Stimulated activated CD8-positive, alpha-beta memory T cell treated with anti-CD3 and anti-CD28 coated beads, Interleukin-4, amount 100 ng/mL, for 48 hours (primary cell): ENCODE data around the gene GFI1.
"Not testable (repeated sequence)": the region's sequence is repeated elsewhere in the genome, so short reads cannot be mapped to it uniquely, and the experiment has no call there.

Experiments
- DNase-seq: peaks from one replicate; pipeline ENCODE4 v3.0.0-alpha.2; 2020

Gene GFI1

DNA sequence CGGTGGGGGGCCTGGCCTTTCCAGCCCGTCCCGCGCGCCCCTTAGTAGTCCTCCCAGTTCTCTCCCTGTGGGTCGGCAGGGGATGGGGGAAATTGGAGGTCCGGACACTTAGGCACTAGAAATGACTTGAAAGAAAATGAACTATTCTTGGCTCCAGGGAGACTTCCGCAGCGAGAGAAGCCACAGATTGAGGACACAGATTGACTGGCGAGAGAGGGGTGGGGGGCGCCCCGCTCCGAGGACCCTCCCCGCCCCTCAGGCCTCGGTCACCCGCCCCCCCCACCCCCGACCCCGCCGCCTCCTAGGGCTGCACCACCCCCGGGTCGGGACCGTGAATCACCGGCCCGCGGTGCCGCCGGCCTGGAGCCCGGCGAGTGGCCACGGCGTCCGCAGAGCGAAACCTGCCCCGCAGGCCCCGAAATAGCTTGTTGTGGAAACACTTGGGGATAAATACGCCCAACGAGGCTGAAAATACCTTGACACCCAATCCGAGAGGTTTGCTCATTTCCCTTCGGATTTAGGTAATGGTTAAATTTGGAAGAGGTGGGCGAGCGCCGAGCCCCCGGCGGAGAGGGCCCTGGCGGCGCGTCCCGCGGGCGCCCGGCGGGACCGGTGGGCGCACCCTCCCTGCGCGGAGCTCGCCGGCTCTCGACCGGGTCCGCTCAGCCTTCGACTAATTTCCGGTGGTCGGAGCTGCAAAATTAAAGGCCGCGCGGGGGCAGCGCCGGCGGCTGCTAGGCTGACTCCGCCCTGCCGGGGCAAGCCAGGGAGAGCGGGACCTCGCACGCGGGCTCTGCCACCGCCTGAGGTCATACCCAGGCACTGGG is at the start of gene GFI1:
Gene GFI1, minus strand, starts transcription at position 675 of the 827 bp plus-strand sequence. CDS start 3,438 bp downstream, outside the sequence.
- peak; percentile 87 for DNase-seq

GRCh38 chr1:92532371-92532770 is 45.6 kb upstream of the GFI1 start:
- not testable (repeated sequence) for DNase-seq

GRCh38 chr1:92531939-92532338 is 45.2 kb upstream of the GFI1 start:
- DNase-seq: not testable (repeated sequence)

DNA sequence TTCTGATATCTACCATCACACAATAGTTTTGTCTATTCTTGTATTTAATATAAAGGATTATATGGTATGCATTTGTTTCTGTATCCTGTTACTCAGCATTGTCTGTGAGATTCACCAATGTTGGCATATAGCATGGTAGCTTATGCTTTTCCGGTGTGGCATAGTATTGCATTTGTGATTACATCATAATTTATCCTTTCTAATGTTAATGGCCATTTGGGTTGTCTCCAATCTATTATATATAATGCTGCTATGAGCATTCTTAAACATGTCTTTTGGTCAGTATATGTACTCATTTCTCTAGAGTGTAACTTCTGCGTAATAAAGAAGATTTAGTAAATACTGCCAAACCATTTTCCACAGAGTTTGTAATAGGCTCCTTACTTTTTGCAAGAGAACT is 40.9 kb upstream of the GFI1 start:
- no peak for DNase-seq

- DNase-seq: not testable (repeated sequence)
These were observed 38.3 kb upstream of the GFI1 start for GRCh38 chr1:92524944-92525590.

- DNase-seq: no peak
These were observed 32.3 kb upstream of the GFI1 start for GRCh38 chr1:92519043-92519442.

- DNase-seq: no peak
These were observed 29.8 kb upstream of the GFI1 start for GRCh38 chr1:92516574-92516973.

- DNase-seq: no peak
These were observed 29.1 kb upstream of the GFI1 start for GRCh38 chr1:92515796-92516201.

DNA sequence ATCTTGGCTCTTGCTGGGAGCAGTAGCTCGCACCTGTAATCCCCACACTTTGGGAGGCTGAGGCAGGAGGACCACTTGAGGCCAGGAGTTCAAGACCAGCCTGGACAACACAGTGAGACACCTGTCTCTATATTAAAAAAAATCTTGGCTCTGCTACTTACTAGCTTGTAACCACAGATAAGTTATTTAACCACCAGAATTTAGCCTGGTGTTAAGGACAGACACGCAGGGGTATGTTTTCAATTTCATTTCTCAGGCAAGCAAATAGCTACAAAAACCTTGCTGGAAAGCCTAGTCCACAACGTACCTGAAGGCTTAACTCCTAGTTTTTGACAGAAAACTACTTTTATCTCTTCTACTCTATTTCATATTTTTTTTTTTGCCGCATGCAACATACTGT is 24.8 kb upstream of the GFI1 start:
- no peak for DNase-seq

- no peak for DNase-seq
These were observed 22.9 kb upstream of the GFI1 start for GRCh38 chr1:92509619-92510018.

DNA sequence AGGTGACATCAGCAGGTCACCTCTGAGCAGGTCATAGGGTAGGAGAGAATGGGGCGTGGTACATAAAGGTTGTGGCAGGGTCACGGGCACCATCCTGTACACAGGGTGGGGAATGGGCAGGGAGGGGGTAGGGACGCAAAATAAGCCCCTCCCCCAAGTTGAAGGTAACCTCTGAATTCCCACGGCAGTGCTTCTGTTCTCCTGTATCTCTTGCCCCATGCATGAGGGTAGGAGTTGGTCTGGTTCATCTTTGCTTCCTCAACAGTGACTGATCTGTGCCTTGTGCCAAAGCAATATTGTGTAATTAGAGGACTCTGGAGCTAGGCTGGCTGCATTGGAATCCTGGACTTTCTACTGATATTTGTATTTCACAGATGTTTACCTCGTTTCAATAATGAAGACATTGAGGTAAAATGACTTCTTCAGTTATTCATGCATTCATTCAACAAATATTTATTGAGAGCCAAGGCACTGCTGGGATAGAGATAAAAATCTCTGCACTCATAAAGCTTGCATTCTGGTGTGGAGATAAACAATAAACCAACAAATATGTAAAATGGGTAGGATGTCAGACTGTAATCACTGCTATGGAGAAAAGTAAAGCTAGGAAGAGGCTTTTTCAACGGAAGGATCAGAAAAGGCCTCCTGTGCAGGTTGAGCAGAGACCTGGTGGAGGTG is 18.4 kb upstream of the GFI1 start:
- DNase-seq: no peak

DNA sequence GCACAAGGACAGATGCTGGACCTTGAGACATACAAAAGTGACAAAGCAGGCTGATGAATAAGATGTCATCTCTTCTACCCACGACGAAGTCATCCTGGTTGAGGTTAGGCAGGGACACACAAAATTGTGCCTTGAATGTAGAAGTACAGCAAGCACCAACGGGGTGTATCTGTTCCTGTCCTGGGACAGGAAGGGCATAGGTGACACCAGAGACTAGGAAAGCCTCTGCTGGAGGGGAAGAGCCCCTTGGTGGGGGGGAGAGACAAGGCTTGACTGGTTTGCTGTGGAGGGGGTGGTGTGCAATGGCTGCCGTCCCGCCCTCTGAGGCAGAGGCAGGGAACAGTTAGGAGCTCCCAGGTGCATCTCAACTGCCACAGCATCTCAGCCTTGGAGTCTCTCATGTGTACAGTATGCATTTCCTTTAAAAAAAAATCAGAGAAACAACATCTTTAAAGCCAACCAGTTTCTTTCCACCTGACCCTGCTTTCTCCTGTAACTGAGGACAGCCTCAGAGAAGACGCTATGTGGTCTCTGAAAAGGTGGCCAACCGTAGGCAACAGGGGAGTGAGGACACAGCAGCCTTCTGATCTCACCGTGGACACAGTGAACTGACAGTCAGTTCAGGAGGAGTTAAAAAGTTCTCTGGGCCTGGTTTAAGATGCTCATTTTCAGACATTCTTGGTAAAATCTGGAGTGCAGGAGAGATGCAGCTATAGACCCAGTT is 17.7 kb upstream of the GFI1 start:
- DNase-seq: no peak

DNA sequence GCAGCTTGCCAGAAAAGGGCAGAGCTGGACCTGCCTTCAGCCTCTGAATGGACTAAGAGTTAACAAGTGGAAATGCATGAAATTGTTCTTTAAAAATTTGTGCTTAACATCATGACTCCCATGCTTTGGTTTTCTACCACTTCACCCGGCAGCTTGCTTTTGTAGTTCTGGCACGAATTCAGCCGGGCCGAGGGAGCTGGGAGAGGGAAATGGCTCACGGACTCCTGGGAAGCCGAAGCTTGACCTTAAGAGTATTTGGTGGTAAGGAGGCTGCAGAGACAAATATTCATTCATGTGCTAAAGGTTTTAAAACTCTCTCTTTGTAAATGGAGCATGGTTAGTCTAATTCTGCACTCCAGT is 17.2 kb upstream of the GFI1 start:
- no peak for DNase-seq

GRCh38 chr1:92503043-92503925 is 16.6 kb upstream of the GFI1 start:
- DNase-seq: no peak

GRCh38 chr1:92502247-92502646 is 15.5 kb upstream of the GFI1 start:
- DNase-seq: no peak

- DNase-seq: no peak
These were observed 13.8 kb upstream of the GFI1 start for GRCh38 chr1:92500552-92500951.

GRCh38 chr1:92495392-92496063 is 8.8 kb upstream of the GFI1 start:
- DNase-seq: no peak

DNA sequence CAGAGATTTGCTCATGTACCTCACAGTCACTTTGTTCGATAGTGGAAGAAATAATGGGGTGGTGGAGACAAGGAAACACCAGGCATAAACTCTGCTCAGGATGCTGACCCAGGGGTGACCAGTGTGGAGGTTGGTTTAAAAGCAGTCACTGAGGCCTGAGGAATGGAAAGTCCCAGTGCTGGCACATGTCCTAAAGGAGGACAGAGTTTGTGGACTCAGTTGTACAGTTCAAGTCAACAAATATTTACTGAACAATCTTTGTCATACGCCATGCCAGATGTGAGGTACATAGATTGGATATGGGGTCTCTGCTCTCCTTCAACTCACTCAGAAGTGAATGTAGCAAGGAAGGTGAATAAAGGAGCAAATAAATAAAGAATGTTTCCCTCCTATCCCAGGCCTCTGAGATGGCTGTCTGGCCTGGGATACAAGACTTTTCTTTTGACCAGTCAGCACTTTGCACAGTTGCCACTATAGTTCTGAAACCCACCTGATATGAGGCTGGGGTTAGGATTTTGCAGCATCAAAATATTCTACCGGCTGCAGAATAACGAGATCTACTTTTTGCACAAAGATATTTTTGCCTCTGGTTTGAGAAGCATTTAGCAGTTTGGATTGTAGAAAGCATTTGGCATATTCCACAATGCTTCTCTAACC is 7.9 kb upstream of the GFI1 start:
- DNase-seq: no peak

DNA sequence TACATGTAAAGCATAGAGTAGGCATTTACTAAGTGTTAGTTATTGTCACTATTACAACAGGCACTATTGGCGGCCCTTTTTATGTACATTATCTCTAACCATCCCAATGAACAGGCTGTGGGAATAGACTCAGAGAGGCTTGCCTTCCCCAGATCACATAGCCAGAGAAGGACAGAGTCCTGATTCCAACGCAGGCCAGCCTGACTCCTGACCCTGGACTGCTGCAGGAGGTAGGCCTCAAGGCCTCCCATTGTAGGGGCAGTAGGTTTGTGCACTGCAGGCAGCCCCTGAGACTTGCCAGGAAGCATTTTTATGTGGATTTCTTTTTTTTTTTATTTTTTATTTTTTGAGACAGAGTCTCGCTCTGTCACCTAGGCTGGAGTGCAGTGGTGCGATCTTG is 6.4 kb upstream of the GFI1 start:
- DNase-seq: no peak

DNA sequence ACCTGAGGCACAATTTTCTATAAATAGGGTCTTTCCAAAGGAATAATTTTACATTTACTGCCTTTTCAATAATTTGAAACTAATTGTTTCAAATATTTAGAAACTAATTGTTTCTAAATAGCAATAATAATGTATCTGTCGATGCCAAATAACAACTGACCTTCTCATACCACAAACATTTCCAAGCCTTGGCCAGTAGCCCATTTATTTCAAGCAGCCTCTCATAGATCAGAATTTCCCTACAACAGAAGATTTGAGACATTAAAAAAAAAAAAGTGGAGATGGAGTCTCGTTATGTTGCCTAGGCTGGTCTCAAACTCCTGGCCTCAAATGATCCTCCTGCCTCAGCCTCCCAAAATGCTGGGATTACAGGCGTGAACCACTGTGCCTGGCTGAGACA is 2.1 kb upstream of the GFI1 start:
- DNase-seq: no peak

DNA sequence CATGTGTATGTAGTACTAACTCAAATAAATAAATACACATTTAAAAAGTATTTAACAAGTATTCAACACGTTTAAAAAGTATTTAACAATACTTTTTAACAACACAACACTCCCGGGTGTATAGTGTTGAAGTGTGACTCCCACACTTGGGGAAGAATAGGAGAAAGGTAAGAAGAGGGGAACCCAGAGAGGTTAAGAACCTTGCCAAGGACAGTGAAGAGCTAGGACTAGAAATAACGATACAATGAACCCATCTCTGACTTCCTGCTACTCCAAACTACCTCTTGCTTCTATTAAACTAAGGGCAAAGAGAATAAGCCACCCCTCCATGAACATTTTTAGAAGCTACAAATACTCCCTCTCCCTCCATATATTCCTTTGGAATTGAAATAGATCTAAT is 1.7 kb upstream of the GFI1 start:
- no peak for DNase-seq
